Mesenchymal stem cell (in vitro differentiated cells and primary cell): ENCODE data around the gene UGT3A2.

Experiments used
- DNase-seq: peaks from one replicate; pipeline ENCODE4 v3.0.0-alpha.2; 2013
- H2AFZ ChIP-seq: one replicate; pipeline ENCODE4 v1.6.1; 2013; ENCODE audit warnings: low read depth, mild to moderate bottlenecking, control low read depth, inconsistent platforms, low read length, moderate library complexity
- H2AK5ac ChIP-seq: 2 replicates; pipeline ENCODE4 v1.6.1; 2013; ENCODE audit warnings: low read length, moderate library complexity, mild to moderate bottlenecking, inconsistent platforms; ENCODE audit not compliant: severe bottlenecking
- H2BK120ac ChIP-seq: one replicate; pipeline ENCODE4 v1.6.1; 2013; ENCODE audit warnings: low read depth, mild to moderate bottlenecking, inconsistent platforms, low read length, moderate library complexity
- H2BK12ac ChIP-seq, 2 experiments: one replicate each; pipeline ENCODE4 v1.6.1; 2013; ENCODE audit warnings: inconsistent platforms in 2 of 2, low read length in 2 of 2, mild to moderate bottlenecking in 2 of 2, moderate library complexity in 2 of 2, control low read depth in 1 of 2
- H2BK15ac ChIP-seq: one replicate; pipeline ENCODE4 v1.6.1; 2013; ENCODE audit warnings: mild to moderate bottlenecking, low read depth, inconsistent platforms; ENCODE audit not compliant: poor library complexity, severe bottlenecking
- H2BK5ac ChIP-seq: 2 replicates; pipeline ENCODE4 v1.6.1; 2013; ENCODE audit warnings: low read depth, mild to moderate bottlenecking, low read length, control low read depth, inconsistent platforms; ENCODE audit not compliant: poor library complexity, severe bottlenecking
- H3K14ac ChIP-seq, 2 experiments: one replicate each; pipeline ENCODE4 v1.6.1; 2013; ENCODE audit warnings: inconsistent platforms in 2 of 2, low read length in 2 of 2, control low read depth in 1 of 2, mild to moderate bottlenecking in 1 of 2, moderate library complexity in 1 of 2
- H3K18ac ChIP-seq, 2 experiments: one replicate each; pipeline ENCODE4 v1.6.1; 2013; ENCODE audit warnings: inconsistent platforms in 2 of 2, low read length in 2 of 2, control low read depth in 1 of 2, low read depth in 1 of 2, mild to moderate bottlenecking in 1 of 2
- H3K23ac ChIP-seq, 2 experiments: one replicate each; pipeline ENCODE4 v1.6.1; 2013; ENCODE audit warnings: inconsistent platforms in 2 of 2, low read length in 2 of 2, mild to moderate bottlenecking in 2 of 2, moderate library complexity in 2 of 2, control low read depth in 1 of 2
- H3K27ac ChIP-seq: 2 replicates; pipeline ENCODE4 v1.5.1; 2013; ENCODE audit warnings: mild to moderate bottlenecking, moderate library complexity, low read length, control low read depth, inconsistent platforms; ENCODE audit not compliant: poor library complexity, severe bottlenecking
- H3K27me3 ChIP-seq, 2 experiments: 2 replicates each; pipeline versions ENCODE4 v1.6.1 to v1.7.0; 2013; ENCODE audit warnings: low read length in 2 of 2, mild to moderate bottlenecking in 2 of 2, moderate library complexity in 2 of 2, control low read depth in 1 of 2, inconsistent platforms in 1 of 2; ENCODE audit not compliant: control insufficient read depth in 1 of 2, insufficient read depth in 1 of 2
- H3K36me3 ChIP-seq, 2 experiments: 2 replicates each; pipeline versions ENCODE4 v1.6.1 to v1.7.0; 2013; ENCODE audit warnings: low read length in 2 of 2, control low read depth in 1 of 2, inconsistent platforms in 1 of 2, low read depth in 1 of 2, mild to moderate bottlenecking in 1 of 2; ENCODE audit not compliant: insufficient read depth in 2 of 2, control insufficient read depth in 1 of 2
- H3K4ac ChIP-seq, 2 experiments: one replicate each; pipeline ENCODE4 v1.6.1; 2013; ENCODE audit warnings: inconsistent platforms in 2 of 2, low read length in 2 of 2, mild to moderate bottlenecking in 2 of 2, moderate library complexity in 2 of 2, control low read depth in 1 of 2, low read depth in 1 of 2
- H3K4me1 ChIP-seq: 2 replicates; pipeline ENCODE4 v1.6.1; 2013; ENCODE audit warnings: low read depth, low read length, control low read depth; ENCODE audit not compliant: control insufficient read depth, insufficient read depth
- H3K4me2 ChIP-seq: 2 replicates; pipeline ENCODE4 v1.6.1; 2013; ENCODE audit warnings: low read length, mild to moderate bottlenecking, inconsistent platforms; ENCODE audit not compliant: poor library complexity, severe bottlenecking
- H3K4me3 ChIP-seq, 2 experiments: 2 replicates each; pipeline versions ENCODE4 v1.5.1 to v1.7.0; 2013; ENCODE audit warnings: low read length in 2 of 2, mild to moderate bottlenecking in 2 of 2, control low read depth in 1 of 2, low read depth in 1 of 2; ENCODE audit not compliant: insufficient read depth in 1 of 2
- H3K79me1 ChIP-seq: replicated peaks from 2 replicates; pipeline ENCODE4 v1.6.1; 2013; ENCODE audit warnings: mild to moderate bottlenecking, control low read depth, low read length, inconsistent platforms; ENCODE audit not compliant: poor library complexity, severe bottlenecking
- H3K9ac ChIP-seq: 2 replicates; pipeline ENCODE4 v1.7.0; 2013; ENCODE audit warnings: mild to moderate bottlenecking, low read length, moderate library complexity
- H3K9me3 ChIP-seq: 2 replicates; pipeline ENCODE4 v1.7.0; 2013; ENCODE audit warnings: mild to moderate bottlenecking, low read length; ENCODE audit not compliant: control insufficient read depth
- H4K8ac ChIP-seq: one replicate; pipeline ENCODE4 v1.6.1; 2013; ENCODE audit warnings: inconsistent platforms, mild to moderate bottlenecking, low read length, moderate library complexity
- H4K91ac ChIP-seq: one replicate; pipeline ENCODE4 v1.6.1; 2013; ENCODE audit warnings: mild to moderate bottlenecking, low read length, inconsistent platforms
- WGBS: methylation state at CpG from one replicate; pipeline ENCODE4 v1.1.7; 2013; ENCODE audit warnings: mixed read lengths; 5-methylcytosine and 5-hydroxymethylcytosine counted together

Gene UGT3A2

GRCh38 chr5:36033486-36033885, 33.2 kb downstream of the UGT3A2 start:
- H2AK5ac ChIP-seq: no peak overlapping the region
- DNase-seq: no peak
- no peak overlapping the region for H3K27ac ChIP-seq
- no peak overlapping the region for H3K23ac ChIP-seq
- H3K18ac ChIP-seq: no peak overlapping the region
- no peaks in the 10 kb centered on the region for H3K36me3 ChIP-seq
- no peak overlapping the region for H3K4me3 ChIP-seq
- WGBS: no CpG with 5 or more reads among the region's 1 CpG
- no peak overlapping the region for H4K91ac ChIP-seq
- no peak overlapping the region for H2BK12ac ChIP-seq
- H3K4me2 ChIP-seq: no peak overlapping the region
- no peak overlapping the region for H3K14ac ChIP-seq
- H2BK5ac ChIP-seq: no peak overlapping the region
- no peak overlapping the region for H3K4ac ChIP-seq
- no peak overlapping the region for H3K9ac ChIP-seq
- H2BK120ac ChIP-seq: no peak overlapping the region
- no peaks in the 10 kb centered on the region for H3K4me1 ChIP-seq
- no peak overlapping the region for H2AFZ ChIP-seq
- H4K8ac ChIP-seq: no peak overlapping the region
- peaks cover 0 to 13% of the 10 kb centered on the region in 2 experiments for H3K27me3 ChIP-seq
- H2BK15ac ChIP-seq: no peak overlapping the region
- no peaks in the 10 kb centered on the region for H3K79me1 ChIP-seq
- no peaks in the 10 kb centered on the region for H3K9me3 ChIP-seq

DNA sequence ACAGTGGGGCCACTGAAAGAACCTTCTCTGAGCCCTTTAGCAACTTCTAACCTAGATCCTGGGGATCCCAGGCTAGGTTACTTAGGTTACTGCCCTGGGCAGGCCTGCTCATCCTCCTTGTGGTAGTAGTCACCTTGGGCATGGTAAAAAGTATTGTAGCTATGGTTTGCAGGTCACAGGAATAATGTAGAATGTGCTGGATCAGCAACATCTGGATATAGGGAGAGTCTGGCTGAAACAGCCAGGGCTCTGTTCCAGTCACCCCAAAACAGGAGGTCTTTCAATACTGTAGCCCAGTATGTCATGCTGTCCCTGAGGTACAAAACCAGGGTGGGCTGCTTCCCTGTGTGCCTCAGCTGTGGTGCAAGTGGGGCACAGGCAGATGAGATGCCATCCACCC, 33.6 kb downstream of the UGT3A2 start:
- no peak overlapping the region for H2AFZ ChIP-seq
- H2AK5ac ChIP-seq: no peak overlapping the region
- H4K8ac ChIP-seq: no peak overlapping the region
- no peaks in the 10 kb centered on the region for H3K4me1 ChIP-seq
- H3K4ac ChIP-seq: no peak overlapping the region
- H3K79me1 ChIP-seq: no peaks in the 10 kb centered on the region
- H2BK12ac ChIP-seq: no peak overlapping the region
- H3K4me2 ChIP-seq: no peak overlapping the region
- peaks cover 0 to 9% of the 10 kb centered on the region in 2 experiments for H3K27me3 ChIP-seq
- H2BK120ac ChIP-seq: no peak overlapping the region
- H3K14ac ChIP-seq: no peak overlapping the region
- H3K9me3 ChIP-seq: no peaks in the 10 kb centered on the region
- H3K23ac ChIP-seq: no peak overlapping the region
- H3K36me3 ChIP-seq: no peaks in the 10 kb centered on the region
- H2BK15ac ChIP-seq: no peak overlapping the region
- H3K4me3 ChIP-seq: no peak overlapping the region
- no peak overlapping the region for H3K9ac ChIP-seq
- no peak overlapping the region for H4K91ac ChIP-seq
- no peak for DNase-seq
- H2BK5ac ChIP-seq: no peak overlapping the region
- no peak overlapping the region for H3K18ac ChIP-seq
- H3K27ac ChIP-seq: no peak overlapping the region

- H4K8ac ChIP-seq: no peak overlapping the region
- H3K4me3 ChIP-seq: no peak overlapping the region
- H3K79me1 ChIP-seq: no peaks in the 10 kb centered on the region
- H3K4me2 ChIP-seq: no peak overlapping the region
- H3K23ac ChIP-seq: no peak overlapping the region
- H4K91ac ChIP-seq: no peak overlapping the region
- no peaks in the 10 kb centered on the region for H3K9me3 ChIP-seq
- H3K4ac ChIP-seq: no peak overlapping the region
- no peak overlapping the region for H3K18ac ChIP-seq
- no peak overlapping the region for H3K14ac ChIP-seq
- H2BK12ac ChIP-seq: no peak overlapping the region
- H3K4me1 ChIP-seq: no peaks in the 10 kb centered on the region
- no peak overlapping the region for H2AK5ac ChIP-seq
- H3K9ac ChIP-seq: no peak overlapping the region
- H2BK5ac ChIP-seq: no peak overlapping the region
- 98% methylated on average over 6 of the region's 6 CpGs for WGBS
- H3K36me3 ChIP-seq: no peaks in the 10 kb centered on the region
- no peaks in the 10 kb centered on the region for H3K27me3 ChIP-seq
- no peak overlapping the region for H3K27ac ChIP-seq
- no peak overlapping the region for H2BK15ac ChIP-seq
- DNase-seq: no peak
- no peak overlapping the region for H2BK120ac ChIP-seq
- H2AFZ ChIP-seq: no peak overlapping the region
These were observed 35.5 kb downstream of the UGT3A2 start for GRCh38 chr5:36031223-36031622.

DNA sequence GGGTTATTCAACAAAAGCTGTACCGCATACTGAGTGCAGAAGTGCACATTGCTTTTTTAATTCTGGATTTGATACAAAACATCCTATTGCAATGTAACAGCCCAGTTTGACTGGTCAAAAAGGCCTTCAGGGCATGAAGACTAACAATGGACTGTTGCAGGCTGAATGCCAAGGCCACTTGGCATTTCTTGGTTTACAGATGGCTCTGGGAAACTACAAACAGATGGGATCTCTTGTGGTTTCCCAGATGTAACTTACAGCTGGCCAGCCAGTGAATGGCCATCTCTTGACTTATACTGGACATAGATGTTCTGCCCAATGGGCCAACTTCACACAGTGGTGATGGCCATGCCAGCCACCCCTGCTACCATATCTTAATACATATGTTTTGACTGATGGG, 36.8 kb downstream of the UGT3A2 start:
- Histone ChIP-seq H3K9ac (no peak overlapping the region), H3K36me3 (no peaks in the 10 kb centered on the region), H3K4me1 (no peaks in the 10 kb centered on the region), H2AK5ac (no peak overlapping the region), H3K27me3 (no peaks in the 10 kb centered on the region), H3K18ac (no peak overlapping the region), H2BK120ac (no peak overlapping the region), H2BK15ac (no peak overlapping the region), H3K23ac (no peak overlapping the region), H3K14ac (no peak overlapping the region), H2AFZ (no peak overlapping the region), H4K8ac (no peak overlapping the region), H3K4ac (no peak overlapping the region), H3K4me3 (no peak overlapping the region), H2BK5ac (no peak overlapping the region), H2BK12ac (no peak overlapping the region), H3K4me2 (no peak overlapping the region), H3K9me3 (no peaks in the 10 kb centered on the region), H3K27ac (no peak overlapping the region), H3K79me1 (no peaks in the 10 kb centered on the region), H4K91ac (no peak overlapping the region)
- DNase-seq: no peak
- 67% methylated on average over 1 of the region's 1 CpG for WGBS
